HepG2 (cell line): ENCODE measurements around the gene SRP14.

ENCODE experiments used
- CTCF ChIP-seq: sonication (generic); formaldehyde crosslinking; IDR thresholded peaks from 2 replicates; pipeline ENCODE4 v1.5.0; 2020; ENCODE audit warnings: mild to moderate bottlenecking, missing genetic modification reagents, moderate library complexity
- EP300 ChIP-seq, 3 experiments: sonication (generic) in 1 of 3; formaldehyde crosslinking in 1 of 3; IDR thresholded peaks; 2 replicates each; pipeline versions ENCODE4 v1.5.1 to v1.6.1; 2011 to 2020; ENCODE audit warnings: low read depth in 2 of 3, low read length in 2 of 3, borderline replicate concordance in 1 of 3, improper control_type of control experiment in 1 of 3, mild to moderate bottlenecking in 1 of 3, missing genetic modification reagents in 1 of 3, moderate library complexity in 1 of 3
- KDM5A ChIP-seq: fragments of 200-600 bp; sonication (generic); IDR thresholded peaks from 2 replicates; pipeline ENCODE4 v1.7.0; 2018; ENCODE audit warnings: antibody characterized with exemption, mild to moderate bottlenecking, low read length, borderline replicate concordance
- LCORL ChIP-seq, 2 experiments: fragments of 450-650 bp in 1 of 2; sonication (generic) in 1 of 2; formaldehyde crosslinking in 1 of 2; IDR thresholded peaks; 2 replicates each; pipeline versions ENCODE4 v1.5.0 to v1.6.1; 2017 to 2020; ENCODE audit warnings: antibody characterized with exemption in 1 of 2, missing genetic modification reagents in 1 of 2
- MAFF ChIP-seq: IDR thresholded peaks from 2 replicates; pipeline ENCODE4 v1.6.1; 2011; ENCODE audit warnings: low read depth, low read length, improper control_type of control experiment
- PAX8 ChIP-seq: sonication (generic); formaldehyde crosslinking; IDR thresholded peaks from 2 replicates; pipeline ENCODE4 v1.8.0; 2022; ENCODE audit warnings: mild to moderate bottlenecking, missing genetic modification reagents, borderline replicate concordance
- POLR2A ChIP-seq, 2 experiments: IDR thresholded peaks; 2 replicates each; pipeline ENCODE4 v1.6.1; 2011; ENCODE audit warnings: low read depth in 2 of 2, low read length in 2 of 2, mild to moderate bottlenecking in 1 of 2, moderate library complexity in 1 of 2; ENCODE audit not compliant: insufficient read depth in 1 of 2
- POLR2G ChIP-seq: fragments of 200-400 bp; formaldehyde crosslinking; IDR thresholded peaks from 2 replicates; pipeline ENCODE4 v1.6.1; 2018; ENCODE audit warnings: mild to moderate bottlenecking, low read depth, low read length, moderate library complexity
- ZHX1 ChIP-seq: sonication (generic); formaldehyde crosslinking; IDR thresholded peaks from 2 replicates; pipeline ENCODE4 v1.8.1; 2022; ENCODE audit warnings: low read depth, mild to moderate bottlenecking, missing genetic modification reagents
- ZNF407 ChIP-seq: sonication (generic); formaldehyde crosslinking; IDR thresholded peaks from one replicate; pipeline ENCODE4 v1.5.1; 2020; ENCODE audit warnings: mild to moderate bottlenecking, missing genetic modification reagents; ENCODE audit errors: not compliant biosample characterization
- ZNF512 ChIP-seq: sonication (generic); formaldehyde crosslinking; IDR thresholded peaks from 2 replicates; pipeline ENCODE4 v1.4.0; 2020; ENCODE audit warnings: mild to moderate bottlenecking, missing genetic modification reagents

- no peak for TF ChIP-seq EP300 (IDR thresholded peaks at IDR 0.05; ENCODE audit: low read depth in 2 of 2, low read length in 2 of 2)
- no peak for TF ChIP-seq EP300 (CRISPR knock-in tag; IDR thresholded peaks at IDR 0.05; ENCODE audit: borderline replicate concordance)
- no peak for TF ChIP-seq PAX8 (CRISPR knock-in tag)
- no peak for TF ChIP-seq ZNF512
- no peak for TF ChIP-seq ZNF407 (CRISPR knock-in tag)
- TF ChIP-seq KDM5A, result no peak
- TF ChIP-seq CTCF (CRISPR knock-in tag), result no peak
- TF ChIP-seq POLR2A (IDR thresholded peaks at IDR 0.05; ENCODE audit: insufficient read depth in 1 of 2, low read depth in 2 of 2, low read length in 2 of 2), result no peak
- TF ChIP-seq LCORL (IDR thresholded peaks at IDR 0.05), result no peak
- TF ChIP-seq LCORL (CRISPR knock-in tag; IDR thresholded peaks at IDR 0.05), result no peak
- TF ChIP-seq MAFF, result no peak
- no peak for TF ChIP-seq POLR2G
- TF ChIP-seq ZHX1 (CRISPR knock-in tag), result no peak
Measured at GRCh38 chr15:40080847-40081246, 41.9 kb upstream of the SRP14 start.
